Measurements from ENCODE around the gene MSS51.
A peak's percentile ranks its signal among the peaks of the same experiment; 100 is the strongest.

Gene MSS51

GRCh38 chr10:73424478-73424877 is 8.9 kb downstream of the MSS51 start:
- no peak for TF ChIP-seq CTCF (IDR thresholded peaks at IDR 0.05; ENCODE audit: low read depth, low read length)
- H3K4me3 ChIP-seq (ENCODE audit: low read depth, low read length): no peak overlapping the region
- no peak for DNase-seq (ENCODE audit: low read depth, low spot score)
- in situ Hi-C loops (cut with HindIII; ENCODE audit: low sequenced_read_pairs): no loop called here

- no peak for TF ChIP-seq CTCF (IDR thresholded peaks at IDR 0.05; ENCODE audit: low read depth, low read length)
- in situ Hi-C loops (cut with HindIII; ENCODE audit: low sequenced_read_pairs): no loop called here
- no peak overlapping the region for H3K4me3 ChIP-seq (ENCODE audit: low read depth, low read length)
- no peak for DNase-seq (ENCODE audit: low read depth, low spot score)
Observed at GRCh38 chr10:73423309-73423708, 10.1 kb downstream of the MSS51 start.

GRCh38 chr10:73416571-73416970 is 16.8 kb downstream of the MSS51 start:
- in situ Hi-C loops (cut with HindIII; ENCODE audit: low sequenced_read_pairs): no loop called here
- no peak for DNase-seq (ENCODE audit: low read depth, low spot score)

GRCh38 chr10:73414230-73414945 is 19.0 kb downstream of the MSS51 start:
- DNase-seq (ENCODE audit: low read depth, low spot score): no peak
- peak overlapping the region; percentile 88 for H3K4me3 ChIP-seq (ENCODE audit: low read depth, low read length)
- in situ Hi-C loops (cut with HindIII; ENCODE audit: low sequenced_read_pairs): no loop called here
- no peak for TF ChIP-seq CTCF (IDR thresholded peaks at IDR 0.05; ENCODE audit: low read depth, low read length)

More at GRCh38 chr10:73416571-73416970, 16.8 kb downstream of the MSS51 start:
- no peak overlapping the region for H3K4me3 ChIP-seq (ENCODE audit: low read depth, low read length)
- TF ChIP-seq CTCF (IDR thresholded peaks at IDR 0.05; ENCODE audit: low read depth, low read length): no peak

GRCh38 chr10:73413528-73414229 is 19.7 kb downstream of the MSS51 start, which contains the start of gene ANXA7:
TSS of gene ANXA7 (minus strand) at chr10:73414058. CDS start at chr10:73400856, 13,202 bp downstream.
- H3K4me3 ChIP-seq (ENCODE audit: low read depth, low read length): peak within 1 kb of the TSS; percentile 88
- in situ Hi-C loops (cut with HindIII; ENCODE audit: low sequenced_read_pairs): no loop called here
- DNase-seq (ENCODE audit: low read depth, low spot score): peak; percentile 86
- peak; percentile 24 for TF ChIP-seq CTCF (IDR thresholded peaks at IDR 0.05; ENCODE audit: low read depth, low read length)

- peak; percentile 50 for DNase-seq (ENCODE audit: low read depth, low spot score)
- TF ChIP-seq CTCF (IDR thresholded peaks at IDR 0.05; ENCODE audit: low read depth, low read length): no peak
- peak overlapping the region; percentile 88 for H3K4me3 ChIP-seq (ENCODE audit: low read depth, low read length)
- in situ Hi-C loops (cut with HindIII; ENCODE audit: low sequenced_read_pairs): no loop called here
Observed at GRCh38 chr10:73413108-73413527, 20.2 kb downstream of the MSS51 start.
